PC-9 (cell line): Measurements from ENCODE around the gene RHOXF1. TPM values are rescaled to one million over a fixed set of nuclear protein-coding genes. Genes with fewer than 3 reads are reported as not detected.
"Not testable (repeated sequence)": the region's sequence is repeated elsewhere in the genome, so short reads cannot be mapped to it uniquely, and the experiment has no call there.

Experiments used
- BruUV-seq: library from RNA; stranded (reverse); fragments of 400-500 nt; replicated peaks from 2 replicates; lab custom pipeline; 2021; lab: Mats Ljungman, UMichigan
- CTCF ChIA-PET: fragments of 300-600 bp; sonication (Branson Sonifier 250); formaldehyde crosslinking; loops from one replicate; lab custom pipeline; 2022; ENCODE audit warnings: antibody characterized with exemption; lab: Charles Lee
- POLR2A ChIA-PET: fragments of 300-600 bp; sonication (Branson Sonifier 250); formaldehyde crosslinking; loops from one replicate; lab custom pipeline; 2022; ENCODE audit warnings: antibody characterized with exemption; ENCODE audit not compliant: unreplicated experiment; lab: Charles Lee
- DNase-seq, 2 experiments: peaks; one replicate each; pipeline versions ENCODE4 v3.0.0 to v3.0.0-alpha.2; 2015 to 2022; ENCODE audit warnings: mixed read lengths in 1 of 2
- H2AFZ ChIP-seq: fragments of 200-600 bp; sonication (generic); 2 replicates; pipeline ENCODE4 v1.8.1; 2017; ENCODE audit warnings: antibody characterized with exemption
- H3F3A ChIP-seq: fragments of 200-600 bp; sonication (generic); 2 replicates; pipeline ENCODE4 v1.8.1; 2017; ENCODE audit warnings: antibody characterized with exemption, mild to moderate bottlenecking, low read depth; ENCODE audit not compliant: insufficient read depth
- H3K27ac ChIP-seq: fragments of 200-600 bp; sonication (generic); 2 replicates; pipeline ENCODE4 v1.6.1; 2016; ENCODE audit warnings: mixed run types
- H3K27me3 ChIP-seq: fragments of 200-600 bp; sonication (generic); 2 replicates; pipeline ENCODE4 v1.6.1; 2016; ENCODE audit warnings: low read depth, mixed run types; ENCODE audit not compliant: insufficient read depth
- H3K36me3 ChIP-seq: fragments of 200-600 bp; sonication (generic); 2 replicates; pipeline ENCODE4 v1.6.1; 2016; ENCODE audit warnings: low read depth, mixed run types
- H3K4me1 ChIP-seq: fragments of 200-600 bp; sonication (generic); replicated peaks from 2 replicates; pipeline ENCODE4 v1.6.1; 2016; ENCODE audit warnings: mixed run types; ENCODE audit not compliant: insufficient read depth
- H3K4me2 ChIP-seq: fragments of 200-600 bp; sonication (generic); 2 replicates; pipeline ENCODE4 v1.6.1; 2017; ENCODE audit warnings: mixed run types
- H3K4me3 ChIP-seq: fragments of 200-600 bp; sonication (generic); 2 replicates; pipeline ENCODE4 v1.6.1; 2016; ENCODE audit warnings: mixed run types
- H3K79me2 ChIP-seq: fragments of 200-600 bp; sonication (generic); 2 replicates; pipeline ENCODE4 v1.6.1; 2017; ENCODE audit warnings: low read depth, mixed run types
- H3K9me2 ChIP-seq: fragments of 200-600 bp; sonication (generic); 2 replicates; pipeline ENCODE4 v1.8.1; 2017; ENCODE audit warnings: mild to moderate bottlenecking; ENCODE audit not compliant: insufficient read depth
- H3K9me3 ChIP-seq: fragments of 200-600 bp; sonication (generic); 2 replicates; pipeline ENCODE4 v1.8.1; 2016; ENCODE audit warnings: low read depth; ENCODE audit not compliant: insufficient read depth
- H4K20me1 ChIP-seq: fragments of 200-600 bp; sonication (generic); 2 replicates; pipeline ENCODE4 v1.8.1; 2017; ENCODE audit not compliant: insufficient read depth
- EZH2 ChIP-seq: fragments of 200-600 bp; sonication (generic); IDR thresholded peaks from 2 replicates; pipeline ENCODE4 v1.8.0; 2017; ENCODE audit warnings: antibody characterized with exemption, low read depth
- intact Hi-C: fragments of 100-400 bp; cut with micrococcal nuclease; formaldehyde crosslinking; loops from one replicate; pipeline ENCODE4 v1.10.0; 2022; ENCODE audit not compliant: unreplicated experiment
- total RNA-seq: library from RNA; stranded (reverse); gene quantifications from 2 replicates; pipeline ENCODE4 v1.2.3, GENCODE V29; 2021
- TF ChIP-seq, protein P1 (sequence below): fragments of 200-600 bp; sonication (generic); conservative IDR thresholded peaks from 2 replicates; pipeline ENCODE4 v1.6.1; 2017; ENCODE audit warnings: mixed run types, antibody characterized with exemption, mild to moderate bottlenecking, moderate library complexity

RHOXF1 gene
- total RNA-seq, 1 experiment from 2014 or later = 0.81 TPM

- peak in 1 of 2 experiments; percentile 21 for DNase-seq
- H3K4me3 ChIP-seq = no peak overlapping the region
- no peaks in the 10 kb centered on the region for H3K36me3 ChIP-seq
- H3K27ac ChIP-seq = no peak overlapping the region
- BruUV-seq = no TSS peak
- no peak for TF ChIP-seq EZH2
- TF ChIP-seq, protein P1, sequence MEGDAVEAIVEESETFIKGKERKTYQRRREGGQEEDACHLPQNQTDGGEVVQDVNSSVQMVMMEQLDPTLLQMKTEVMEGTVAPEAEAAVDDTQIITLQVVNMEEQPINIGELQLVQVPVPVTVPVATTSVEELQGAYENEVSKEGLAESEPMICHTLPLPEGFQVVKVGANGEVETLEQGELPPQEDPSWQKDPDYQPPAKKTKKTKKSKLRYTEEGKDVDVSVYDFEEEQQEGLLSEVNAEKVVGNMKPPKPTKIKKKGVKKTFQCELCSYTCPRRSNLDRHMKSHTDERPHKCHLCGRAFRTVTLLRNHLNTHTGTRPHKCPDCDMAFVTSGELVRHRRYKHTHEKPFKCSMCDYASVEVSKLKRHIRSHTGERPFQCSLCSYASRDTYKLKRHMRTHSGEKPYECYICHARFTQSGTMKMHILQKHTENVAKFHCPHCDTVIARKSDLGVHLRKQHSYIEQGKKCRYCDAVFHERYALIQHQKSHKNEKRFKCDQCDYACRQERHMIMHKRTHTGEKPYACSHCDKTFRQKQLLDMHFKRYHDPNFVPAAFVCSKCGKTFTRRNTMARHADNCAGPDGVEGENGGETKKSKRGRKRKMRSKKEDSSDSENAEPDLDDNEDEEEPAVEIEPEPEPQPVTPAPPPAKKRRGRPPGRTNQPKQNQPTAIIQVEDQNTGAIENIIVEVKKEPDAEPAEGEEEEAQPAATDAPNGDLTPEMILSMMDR = no peak
- no peak overlapping the region for H2AFZ ChIP-seq
- H3K9me2 ChIP-seq = no peaks in the 10 kb centered on the region
- H3F3A ChIP-seq = no peaks in the 10 kb centered on the region
- H3K27me3 ChIP-seq = no peaks in the 10 kb centered on the region
- CTCF ChIA-PET = no interaction called here
- H3K4me2 ChIP-seq = no peak overlapping the region
- H3K79me2 ChIP-seq = no peaks in the 10 kb centered on the region
- no peaks in the 10 kb centered on the region for H3K9me3 ChIP-seq
- intact Hi-C loops = no loop called here
- H4K20me1 ChIP-seq = no peaks in the 10 kb centered on the region
- POLR2A ChIA-PET = no interaction called here
- H3K4me1 ChIP-seq = no peaks in the 10 kb centered on the region
Measured at GRCh38 chrX:120120223-120120622, 4.5 kb upstream of the RHOXF1 start.

DNA sequence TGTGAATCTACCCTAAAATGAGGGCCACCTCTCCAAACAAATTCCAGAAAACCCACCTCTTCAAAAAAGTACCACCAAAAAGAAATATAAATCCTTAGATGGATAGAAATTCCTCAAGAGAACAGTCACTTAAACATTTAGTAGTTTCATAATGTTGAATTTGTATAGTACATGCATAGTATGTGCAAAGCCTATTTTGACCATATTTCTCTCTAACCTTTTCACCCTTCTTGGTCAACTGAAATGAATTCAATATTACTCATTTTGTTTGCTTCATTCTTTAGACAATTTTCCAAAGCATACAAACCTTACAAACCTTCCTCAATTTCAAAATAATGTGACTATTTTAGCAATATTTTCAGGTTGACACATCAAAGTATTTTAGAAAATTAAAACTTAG lies 4.1 kb downstream of the RHOXF1 start:
- H3K9me3 ChIP-seq = no peaks in the 10 kb centered on the region
- BruUV-seq = no TSS peak
- H3K27me3 ChIP-seq = no peaks in the 10 kb centered on the region
- H3K4me2 ChIP-seq = no peak overlapping the region
- intact Hi-C loops = no loop called here
- no peak overlapping the region for H3K4me3 ChIP-seq
- ChIA-PET CTCF (no interaction called here), POLR2A (no interaction called here)
- H3K36me3 ChIP-seq = no peaks in the 10 kb centered on the region
- no peak overlapping the region for H3K27ac ChIP-seq
- no peaks in the 10 kb centered on the region for H3K9me2 ChIP-seq
- H3K79me2 ChIP-seq = no peaks in the 10 kb centered on the region
- H3F3A ChIP-seq = no peaks in the 10 kb centered on the region
- H2AFZ ChIP-seq = no peak overlapping the region
- no peaks in the 10 kb centered on the region for H4K20me1 ChIP-seq
- TF ChIP-seq EZH2 = no peak
- TF ChIP-seq, protein P1 = no peak
- no peak for DNase-seq
- H3K4me1 ChIP-seq = no peaks in the 10 kb centered on the region

DNA sequence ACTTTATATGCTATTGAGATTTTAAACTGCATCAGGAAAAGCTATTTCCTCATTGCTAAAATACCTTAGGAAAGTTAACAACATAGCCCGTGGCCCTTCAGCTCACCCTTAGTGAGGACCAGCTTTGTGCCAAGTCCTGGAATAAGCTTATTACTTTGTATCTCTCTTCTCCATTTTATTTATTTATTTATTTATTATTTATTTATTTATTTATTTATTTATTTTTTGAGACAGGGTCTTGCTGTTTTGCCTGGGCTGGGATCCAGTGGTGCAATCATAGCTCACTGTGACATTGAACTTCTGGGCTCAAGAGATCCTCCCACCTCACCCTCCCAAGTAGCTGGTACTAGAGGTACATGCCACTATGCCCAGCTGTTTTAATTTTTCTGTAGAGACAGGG lies 6.3 kb downstream of the RHOXF1 start:
- no peaks in the 10 kb centered on the region for H3K27me3 ChIP-seq
- no peaks in the 10 kb centered on the region for H3K9me2 ChIP-seq
- no peak for DNase-seq
- H4K20me1 ChIP-seq = no peaks in the 10 kb centered on the region
- BruUV-seq = no TSS peak
- TF ChIP-seq EZH2 = no peak
- TF ChIP-seq, protein P1 = no peak
- H3F3A ChIP-seq = no peaks in the 10 kb centered on the region
- CTCF ChIA-PET = no interaction called here
- H3K4me2 ChIP-seq = no peak overlapping the region
- H3K27ac ChIP-seq = no peak overlapping the region
- no peak overlapping the region for H3K4me3 ChIP-seq
- H3K79me2 ChIP-seq = no peaks in the 10 kb centered on the region
- POLR2A ChIA-PET = interaction anchor here (0.5 kb wide), 1 partner anchor 19 kb away, joined by 10 read pairs; no protein-coding TSS in a partner anchor
- intact Hi-C loops = no loop called here
- H3K36me3 ChIP-seq = no peaks in the 10 kb centered on the region
- no peaks in the 10 kb centered on the region for H3K4me1 ChIP-seq
- H2AFZ ChIP-seq = no peak overlapping the region
- H3K9me3 ChIP-seq = no peaks in the 10 kb centered on the region

- CTCF ChIA-PET, H3K4me3 ChIP-seq, POLR2A ChIA-PET, H3K9me3 ChIP-seq, H3K27me3 ChIP-seq, H4K20me1 ChIP-seq, H3K36me3 ChIP-seq, H3K9me2 ChIP-seq, intact Hi-C loops, DNase-seq, H3K4me2 ChIP-seq, H3F3A ChIP-seq, BruUV-seq, H3K4me1 ChIP-seq, H3K27ac ChIP-seq, H2AFZ ChIP-seq, H3K79me2 ChIP-seq: not testable (repeated sequence)
Measured at GRCh38 chrX:120104707-120105106, 11.0 kb downstream of the RHOXF1 start.

DNA sequence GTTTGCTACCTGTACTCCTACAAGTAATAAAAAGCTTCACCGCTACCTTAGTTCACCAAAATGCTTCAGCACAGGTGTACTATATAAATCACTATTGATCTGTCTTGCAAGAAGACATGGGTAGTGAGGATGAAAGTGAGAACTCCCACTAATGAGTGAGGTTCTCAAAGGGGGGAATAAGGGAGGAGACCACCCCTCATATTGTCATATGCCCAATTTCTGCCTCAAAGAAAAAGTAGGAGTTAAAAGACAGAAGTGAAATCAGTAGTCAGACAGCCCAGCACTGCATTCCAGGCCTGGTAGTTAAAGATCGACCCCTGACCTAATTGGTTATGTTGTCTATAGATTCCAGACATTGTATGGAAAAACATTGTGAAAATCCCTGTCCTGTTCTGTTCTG lies 14.7 kb downstream of the RHOXF1 start:
- H3K27ac ChIP-seq, POLR2A ChIA-PET, H3F3A ChIP-seq, H3K4me1 ChIP-seq, DNase-seq, H3K4me3 ChIP-seq, CTCF ChIA-PET, H3K27me3 ChIP-seq, H3K4me2 ChIP-seq, H3K9me2 ChIP-seq, H3K36me3 ChIP-seq, intact Hi-C loops, H4K20me1 ChIP-seq, H3K79me2 ChIP-seq, BruUV-seq, H3K9me3 ChIP-seq, H2AFZ ChIP-seq: not testable (repeated sequence)
